Cardiac muscle cell (in vitro differentiated cells and primary cell): ENCODE data around the gene DDX3X. TPM values are rescaled to one million over a fixed set of nuclear protein-coding genes. Genes with fewer than 3 reads are reported as not detected.

Experiments used
- DNase-seq, 2 donors: peaks; one replicate each; pipeline versions ENCODE4 v3.0.0 to v3.0.0-alpha.2; 2010 to 2017; ENCODE audit warnings: low read depth in 1 of 2, low spot score in 1 of 2
- H3K27ac ChIP-seq: fragments of 200-600 bp; sonication (generic); 2 replicates; pipeline ENCODE4 v1.5.1; 2016
- H3K27me3 ChIP-seq: fragments of 200-600 bp; sonication (generic); 2 replicates; pipeline ENCODE4 v1.6.0; 2016; ENCODE audit warnings: control low read depth
- H3K36me3 ChIP-seq: fragments of 200-600 bp; sonication (generic); 2 replicates; pipeline ENCODE4 v1.5.1; 2016; ENCODE audit warnings: control low read depth
- H3K4me1 ChIP-seq: fragments of 200-600 bp; sonication (generic); 2 replicates; pipeline ENCODE4 v1.8.1; 2017; ENCODE audit warnings: low read depth, mild to moderate bottlenecking, mixed run types
- H3K4me3 ChIP-seq: fragments of 200-600 bp; sonication (generic); 2 replicates; pipeline ENCODE4 v1.5.1; 2016; ENCODE audit warnings: mild to moderate bottlenecking
- H3K9me3 ChIP-seq: fragments of 200-600 bp; sonication (generic); 2 replicates; pipeline ENCODE4 v1.5.1; 2017; ENCODE audit warnings: low read depth, mild to moderate bottlenecking, control low read depth
- CTCF ChIP-seq: IDR thresholded peaks from 2 replicates; pipeline ENCODE4 v1.5.1; 2012; ENCODE audit warnings: low read depth, mild to moderate bottlenecking, low read length
- polyA plus RNA-seq: library from polyadenylated mRNA; unstranded; fragments of >200 nt; fragmentation: Nextera tagmentation; extraction: Ambion mirVana; gene quantifications from 2 replicates; pipeline ENCODE4 v1.2.1, GENCODE V29; 2016
- total RNA-seq: library from RNA; depleted of rRNA; stranded (reverse); fragments of >200 nt; gene quantifications from 2 replicates; pipeline ENCODE4 v1.2.3, GENCODE V29; 2016

DDX3X gene
- total and polyA plus RNA-seq, 2 experiments from 2014 or later, result 95.5 to 140 TPM

GRCh38 chrX:41373989-41374606 is 40.1 kb downstream of the DDX3X start:
- no peak overlapping the region for H3K27ac ChIP-seq
- TF ChIP-seq CTCF, result no peak
- no peak for DNase-seq
- no peaks in the 10 kb centered on the region for H3K9me3 ChIP-seq
- H3K36me3 ChIP-seq, result no peaks in the 10 kb centered on the region
- no peaks in the 10 kb centered on the region for H3K4me1 ChIP-seq
- H3K4me3 ChIP-seq, result no peak overlapping the region
- H3K27me3 ChIP-seq, result no peaks in the 10 kb centered on the region

- no peak for DNase-seq
- Histone ChIP-seq H3K27ac (no peak overlapping the region), H3K27me3 (no peaks in the 10 kb centered on the region), H3K36me3 (no peaks in the 10 kb centered on the region), H3K9me3 (no peaks in the 10 kb centered on the region), H3K4me3 (no peak overlapping the region), H3K4me1 (no peaks in the 10 kb centered on the region)
- no peak for TF ChIP-seq CTCF
Observed at GRCh38 chrX:41377624-41378023, 43.7 kb downstream of the DDX3X start.

- Histone ChIP-seq H3K36me3 (no peaks in the 10 kb centered on the region), H3K4me1 (no peaks in the 10 kb centered on the region), H3K27ac (no peak overlapping the region), H3K4me3 (no peak overlapping the region), H3K27me3 (no peaks in the 10 kb centered on the region), H3K9me3 (no peaks in the 10 kb centered on the region)
- TF ChIP-seq CTCF, result no peak
- peak in 1 of 2 donors; percentile 63 for DNase-seq
Observed at GRCh38 chrX:41381685-41382084, 47.7 kb downstream of the DDX3X start.

GRCh38 chrX:41382714-41383645 is 49.0 kb downstream of the DDX3X start:
- H3K4me1 ChIP-seq, result no peaks in the 10 kb centered on the region
- no peak overlapping the region for H3K27ac ChIP-seq
- H3K4me3 ChIP-seq, result no peak overlapping the region
- DNase-seq, result peak in 1 of 2 donors; percentile 50
- no peaks in the 10 kb centered on the region for H3K36me3 ChIP-seq
- TF ChIP-seq CTCF, result no peak
- H3K27me3 ChIP-seq, result no peaks in the 10 kb centered on the region
- H3K9me3 ChIP-seq, result no peaks in the 10 kb centered on the region

- Histone ChIP-seq H3K4me3 (no peak overlapping the region), H3K27me3 (no peaks in the 10 kb centered on the region), H3K27ac (no peak overlapping the region), H3K36me3 (no peaks in the 10 kb centered on the region), H3K4me1 (no peaks in the 10 kb centered on the region), H3K9me3 (no peaks in the 10 kb centered on the region)
- peak in 1 of 2 donors; percentile 90 for DNase-seq
- TF ChIP-seq CTCF, result no peak
Observed at GRCh38 chrX:41384051-41384705, 50.2 kb downstream of the DDX3X start.
